ENCODE measurements around the gene KMT5B.

Gene KMT5B

DNA sequence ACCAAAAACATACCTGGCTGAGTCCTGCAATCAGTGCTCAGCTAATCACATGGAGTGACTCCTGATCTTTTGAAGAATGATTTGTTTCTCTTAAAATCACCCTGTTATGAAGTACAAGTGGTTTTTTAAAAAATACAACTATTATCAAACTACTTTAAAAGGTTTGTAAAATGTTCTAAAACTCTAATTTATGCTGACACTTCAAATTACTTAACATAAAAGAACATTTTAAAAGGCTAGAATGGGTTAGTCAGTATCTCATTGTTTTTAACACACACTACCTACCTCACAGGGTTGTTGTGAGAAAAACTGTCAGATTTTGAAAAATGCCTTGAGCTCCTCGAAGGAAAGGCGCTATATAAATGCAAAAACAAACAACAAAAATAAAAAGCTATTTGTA lies 33.2 kb downstream of the KMT5B start:
- no peak for DNase-seq

DNA sequence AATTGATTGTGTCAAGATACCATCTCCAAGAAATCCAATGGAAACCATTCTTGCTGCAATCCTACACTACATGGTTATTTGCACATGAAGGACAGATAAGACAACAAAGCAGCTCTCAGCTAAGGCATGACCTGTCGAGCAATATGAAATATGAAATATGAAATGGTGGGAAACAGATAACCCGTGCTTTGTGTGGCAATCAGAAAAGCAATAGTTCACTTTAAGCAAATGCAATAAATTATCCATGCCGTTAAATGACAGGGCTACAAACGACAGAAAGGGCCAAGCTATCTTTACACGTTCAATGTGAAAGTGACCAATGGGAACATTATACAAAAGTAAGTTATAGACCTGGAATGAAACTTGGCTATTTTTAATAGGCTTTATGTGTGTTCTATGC lies 35.2 kb downstream of the KMT5B start:
- DNase-seq, result no peak

DNA sequence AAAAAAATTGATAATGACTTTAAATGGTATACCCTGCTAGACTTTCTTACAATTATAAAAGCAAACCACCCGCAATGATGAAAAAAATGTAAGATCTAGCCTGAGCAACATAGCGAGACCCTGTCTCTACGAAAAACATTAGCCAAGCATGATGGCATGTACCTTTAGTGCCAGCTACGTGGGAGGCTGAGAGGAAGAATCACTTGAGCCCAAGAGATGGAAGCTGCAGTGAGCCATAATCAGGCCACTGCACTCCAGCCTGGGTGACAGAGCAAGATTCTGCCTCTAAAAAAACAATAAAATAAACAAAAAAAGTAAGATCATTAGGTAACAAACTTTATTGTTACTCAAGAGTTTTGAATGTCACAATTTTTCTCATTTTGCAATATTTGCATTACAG lies 39.2 kb downstream of the KMT5B start:
- no peak for DNase-seq

DNA sequence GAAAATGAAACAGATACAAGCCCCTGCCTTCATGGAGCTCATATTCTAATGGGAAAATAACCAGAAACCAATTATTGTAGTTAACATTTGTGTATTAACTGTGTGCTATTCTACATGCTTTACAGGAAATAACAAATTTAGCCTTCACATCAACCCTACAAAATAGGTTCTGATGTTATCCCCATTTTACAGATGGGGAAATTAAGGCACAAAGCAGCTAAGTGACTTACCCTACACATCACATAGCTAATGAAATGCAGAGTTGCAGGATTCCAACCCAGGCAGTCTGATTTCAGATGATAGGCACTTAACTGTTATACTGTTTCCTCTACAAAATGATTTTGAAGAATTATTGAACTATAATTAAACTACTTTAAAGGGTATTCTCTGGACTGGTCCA lies 43.7 kb downstream of the KMT5B start:
- no peak for DNase-seq

DNA sequence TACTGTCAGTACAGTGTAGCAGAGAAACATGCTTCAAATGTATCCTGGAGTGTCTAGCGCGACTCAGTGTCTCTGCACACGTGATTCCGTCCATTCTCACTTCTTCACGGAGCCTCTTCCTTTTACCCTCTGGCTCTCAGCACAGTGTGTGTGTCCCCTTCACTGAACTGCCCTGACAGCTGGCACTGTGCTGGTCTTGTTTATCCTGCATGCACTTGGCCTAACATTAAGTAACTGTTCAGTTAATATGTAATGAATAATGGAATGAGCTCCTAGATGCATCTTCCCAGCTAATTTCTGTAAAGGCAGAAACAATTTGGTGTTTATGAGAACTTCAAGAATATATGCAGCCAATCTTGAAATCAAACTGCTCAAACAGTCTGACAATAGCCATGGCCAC lies 44.4 kb downstream of the KMT5B start:
- DNase-seq, result peak in 1 of 2 experiments; percentile 4

DNA sequence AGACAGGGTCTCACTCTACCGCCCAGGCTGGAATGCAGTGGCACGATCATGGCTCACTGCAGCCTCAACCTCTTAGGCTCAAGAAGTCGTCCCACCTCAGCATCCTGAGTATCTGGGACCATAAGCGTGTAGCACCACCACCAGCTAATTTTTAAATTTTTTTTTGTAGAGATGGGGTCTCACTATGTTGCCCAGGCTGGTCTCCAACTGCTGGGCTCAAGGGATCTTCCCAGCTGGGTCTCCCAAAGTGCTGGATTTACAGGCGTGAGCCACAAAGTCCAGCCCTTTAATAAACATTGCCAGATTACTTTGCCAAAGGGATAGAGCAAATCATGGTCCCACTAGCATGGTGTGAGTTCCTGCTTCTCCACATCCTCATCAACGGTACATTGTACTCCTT lies 45.6 kb downstream of the KMT5B start:
- DNase-seq, result no peak

DNA sequence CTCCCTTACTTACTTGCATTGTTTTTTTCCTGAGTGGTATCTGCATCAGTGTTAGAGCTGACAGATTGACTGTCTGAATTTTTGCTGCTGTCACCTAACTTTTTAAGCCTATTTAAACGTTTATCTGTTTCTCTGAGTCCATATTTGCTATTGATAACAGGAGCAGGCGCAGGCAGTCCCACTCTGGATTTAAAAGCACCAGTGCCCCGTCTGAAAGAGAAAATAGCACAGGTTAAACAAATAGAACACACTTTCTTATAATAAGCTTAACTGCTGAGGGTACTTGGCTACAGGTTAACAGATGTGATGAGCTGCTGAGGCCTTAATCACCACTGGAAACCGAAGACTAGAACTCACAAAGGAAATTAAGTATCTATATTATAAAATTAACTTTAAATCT lies 46.1 kb downstream of the KMT5B start:
- DNase-seq, result peak in 1 of 2 experiments; percentile 19

DNA sequence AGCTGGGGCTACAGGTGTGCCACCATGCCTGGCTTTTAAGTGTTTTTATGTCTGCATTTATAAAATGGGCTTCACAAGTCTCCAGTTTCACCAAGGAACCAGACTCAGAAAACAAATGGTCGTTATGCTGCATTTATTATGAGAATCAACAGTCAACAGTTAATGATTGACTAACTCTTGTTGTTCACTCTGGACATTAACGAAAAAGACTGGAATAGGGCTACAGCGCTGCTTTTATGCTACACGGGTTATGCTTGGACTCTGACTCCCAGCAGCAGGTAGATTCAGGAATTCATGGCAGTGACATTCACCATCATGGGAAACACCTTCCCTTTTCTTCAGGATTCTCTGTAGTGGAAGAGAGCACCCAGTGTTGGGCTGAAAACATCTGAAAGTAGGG lies 47.5 kb downstream of the KMT5B start:
- no peak for DNase-seq

DNA sequence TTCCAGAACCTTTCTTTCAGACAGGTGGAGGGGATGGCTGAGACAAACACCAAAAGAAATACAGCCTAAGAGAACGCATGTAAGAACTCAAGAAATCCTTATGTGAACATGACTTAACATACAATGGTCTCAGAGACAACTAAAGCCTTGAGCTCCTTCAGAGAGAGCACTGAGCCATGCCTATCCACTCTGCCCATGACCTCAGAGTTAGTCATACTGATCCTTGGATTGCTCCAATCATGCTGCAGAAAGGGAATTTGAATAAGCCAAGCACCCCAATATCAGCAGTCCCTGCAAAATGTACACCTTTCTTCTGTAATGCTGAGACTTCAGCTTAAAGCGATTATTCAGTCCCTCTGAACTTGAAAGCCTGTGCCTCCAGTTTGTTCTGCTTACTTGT lies 48.7 kb downstream of the KMT5B start:
- DNase-seq, result no peak

DNA sequence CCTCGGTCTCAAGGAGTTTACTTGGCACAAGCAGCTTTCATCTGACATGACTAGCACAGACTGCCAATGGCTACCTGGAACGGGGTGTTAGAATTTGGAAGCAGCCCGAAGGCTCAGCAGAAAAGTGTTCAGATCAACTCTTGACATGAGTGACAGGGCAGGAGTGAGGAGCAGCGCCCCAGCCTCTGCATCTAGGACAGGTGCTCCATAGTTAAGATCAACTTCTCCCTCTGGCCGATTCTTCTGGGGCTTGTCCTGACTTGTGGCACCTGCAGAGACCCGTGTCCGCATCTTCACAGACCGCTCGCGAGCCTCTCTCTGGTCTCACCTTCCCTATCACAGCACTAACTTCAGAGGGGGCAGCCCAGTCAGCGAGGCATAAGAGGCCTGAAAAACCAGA lies 49.4 kb downstream of the KMT5B start:
- no peak for DNase-seq

DNA sequence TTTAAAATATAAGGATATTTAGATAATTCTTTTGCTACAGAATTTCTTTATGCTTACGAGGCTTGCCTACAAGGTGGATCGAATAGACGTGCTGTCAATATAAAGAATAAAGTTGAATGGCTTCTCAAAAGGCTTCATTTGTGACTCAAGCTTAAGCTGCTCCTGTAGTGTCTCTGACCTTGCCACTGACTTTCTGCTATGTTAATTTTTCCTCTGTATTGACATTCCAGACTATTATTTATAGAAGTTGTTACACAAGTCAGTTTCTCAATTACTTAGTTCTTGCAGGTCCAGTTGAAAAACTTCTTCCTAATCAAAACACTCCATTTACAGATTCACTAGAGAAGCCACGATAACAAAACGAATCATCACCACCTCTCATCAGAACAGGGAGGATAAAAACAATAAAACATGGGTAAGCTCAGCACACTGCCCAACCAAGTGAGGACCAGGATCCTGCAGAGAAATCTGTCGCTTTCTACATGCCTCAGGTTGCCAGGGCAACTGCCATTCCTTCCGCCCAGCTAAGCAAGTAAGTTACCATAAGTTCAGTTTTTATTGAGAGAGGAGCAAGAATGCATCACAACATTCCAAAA lies 52.9 kb downstream of the KMT5B start:
- no peak for DNase-seq

DNA sequence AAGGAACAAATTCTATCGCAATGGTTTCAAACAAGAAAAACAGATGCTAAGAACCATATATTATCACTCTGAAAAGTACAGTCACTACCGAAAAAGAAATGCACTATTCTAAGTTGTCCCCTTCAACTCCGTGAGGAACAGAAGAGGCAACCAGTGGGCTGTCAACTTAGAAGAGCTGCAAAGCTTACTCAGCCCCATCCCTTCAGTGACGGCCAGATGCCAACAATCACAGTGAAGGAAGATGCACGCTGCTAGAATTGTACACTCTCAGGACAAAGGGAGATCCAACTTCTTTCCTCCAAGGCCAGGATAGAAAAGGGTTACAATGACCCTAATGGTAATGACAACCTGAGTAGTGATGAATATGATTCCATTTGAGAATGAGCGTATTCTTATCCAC lies 53.4 kb downstream of the KMT5B start:
- DNase-seq, result no peak

DNA sequence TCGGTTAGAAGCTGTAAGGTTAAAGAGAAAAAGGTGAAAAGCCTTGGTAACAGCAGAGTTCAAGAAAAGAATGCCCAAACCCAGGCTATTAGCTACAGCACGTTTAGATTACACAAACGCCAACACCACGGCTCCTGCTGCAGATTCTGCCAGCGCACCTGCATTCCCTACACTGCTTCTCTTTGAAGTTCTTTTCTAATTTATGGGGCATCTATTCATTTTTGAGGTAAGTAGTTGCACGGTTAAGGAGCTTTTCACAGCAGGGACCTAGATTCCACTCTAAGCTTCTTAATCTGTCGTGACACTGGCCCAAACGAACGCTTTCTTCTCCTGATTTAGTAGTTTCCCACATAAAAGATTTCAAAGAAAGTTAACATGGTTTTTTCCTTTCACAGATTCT lies 53.9 kb downstream of the KMT5B start:
- no peak for DNase-seq

DNA sequence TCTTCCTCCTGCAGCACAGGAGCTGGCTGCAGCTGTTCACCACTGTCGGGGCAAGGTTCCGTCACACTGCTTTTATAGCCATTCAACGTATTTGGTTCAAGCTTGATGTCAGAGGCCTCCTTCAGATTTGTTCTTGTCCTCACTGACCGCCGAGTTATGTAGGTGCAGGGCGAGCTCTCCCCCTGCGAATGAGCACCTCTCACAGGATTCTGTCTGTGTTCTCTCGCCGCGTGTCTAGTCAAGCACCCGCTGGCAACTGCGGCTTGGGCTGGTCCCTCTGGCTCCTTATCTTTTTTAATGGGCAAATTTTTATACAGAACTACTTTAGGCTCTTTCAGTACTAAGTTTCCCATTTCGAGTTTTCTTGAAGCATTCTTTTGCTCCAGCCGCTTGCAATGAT lies 54.5 kb downstream of the KMT5B start:
- DNase-seq, result no peak

DNA sequence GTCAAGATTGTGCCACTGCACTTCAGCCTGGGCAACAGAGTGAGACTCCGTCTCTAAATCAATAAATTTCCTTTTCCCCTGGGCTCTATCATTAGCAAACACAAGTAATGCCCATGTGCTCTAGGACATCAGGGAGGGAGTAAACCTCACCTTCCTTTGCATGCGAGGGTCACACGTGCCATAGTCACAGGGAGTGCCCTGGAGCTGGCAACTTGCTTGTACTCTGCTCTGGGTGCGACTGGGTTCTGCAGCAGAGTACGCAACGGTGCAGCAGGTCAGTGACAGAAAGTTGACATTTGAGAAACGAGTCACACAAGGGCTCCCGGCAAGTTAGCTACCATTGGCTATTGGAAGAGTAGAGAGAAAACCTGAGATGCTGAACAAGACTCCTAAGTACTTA lies 59.4 kb downstream of the KMT5B start:
- no peak for DNase-seq

DNA sequence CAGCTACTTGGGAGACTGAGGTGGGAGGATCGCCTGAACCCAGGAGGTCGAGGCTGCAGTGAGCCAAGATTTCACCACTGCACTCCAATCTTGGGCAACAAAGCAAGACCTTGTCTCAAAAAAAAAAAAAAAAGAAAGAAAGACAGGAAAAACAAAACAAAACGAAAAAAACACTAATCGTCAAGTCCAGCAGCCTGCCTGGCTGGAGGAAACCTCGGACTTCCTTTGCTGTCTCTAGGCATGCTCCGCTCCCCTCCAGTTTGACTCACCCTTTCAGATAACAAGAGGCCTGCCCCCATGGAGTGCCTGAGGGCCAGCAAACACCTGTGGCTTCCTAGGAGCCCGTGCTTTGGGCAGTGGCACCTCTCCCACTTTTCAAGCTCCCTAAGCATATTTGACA lies 63.1 kb downstream of the KMT5B start:
- DNase-seq, result no peak

DNA sequence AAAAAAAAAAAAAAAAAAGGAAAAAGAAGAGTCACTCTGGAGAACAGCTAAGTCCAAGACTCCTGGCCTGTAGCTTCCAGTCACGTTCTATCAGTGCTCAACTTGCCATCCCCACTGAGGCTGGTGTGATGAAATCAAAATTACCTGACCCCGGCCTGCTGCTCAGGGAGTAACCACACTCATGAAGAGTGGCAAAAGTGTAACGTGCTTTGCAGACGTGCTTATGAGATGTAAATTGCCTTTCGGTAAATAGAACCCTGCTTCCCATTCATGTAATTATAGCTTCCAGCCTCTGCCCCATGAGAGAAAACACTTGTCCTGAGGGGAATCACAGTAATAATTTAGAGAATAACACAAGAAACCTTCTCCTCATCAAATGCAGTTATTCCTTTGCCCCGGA lies 63.7 kb downstream of the KMT5B start:
- no peak for DNase-seq

DNA sequence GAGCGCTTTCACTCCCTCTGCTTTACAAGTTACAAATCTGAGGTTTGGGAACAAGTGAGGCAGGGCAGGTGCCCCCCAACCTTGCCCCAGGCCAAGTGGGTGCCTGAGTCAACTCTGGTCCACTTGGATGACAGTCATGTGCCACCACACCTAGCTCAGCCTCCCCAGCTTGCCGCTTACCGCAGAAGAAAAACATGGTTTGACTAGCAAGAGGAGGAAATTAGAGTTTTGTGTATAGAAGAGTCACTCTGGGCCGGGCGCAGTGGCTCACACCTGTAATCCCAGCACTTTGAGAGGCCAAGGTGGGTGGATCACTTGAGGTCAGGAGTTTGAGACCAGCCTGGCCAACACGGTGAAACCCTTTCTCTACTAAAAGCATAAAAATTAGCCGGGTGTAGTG lies 64.2 kb downstream of the KMT5B start:
- no peak for DNase-seq

DNA sequence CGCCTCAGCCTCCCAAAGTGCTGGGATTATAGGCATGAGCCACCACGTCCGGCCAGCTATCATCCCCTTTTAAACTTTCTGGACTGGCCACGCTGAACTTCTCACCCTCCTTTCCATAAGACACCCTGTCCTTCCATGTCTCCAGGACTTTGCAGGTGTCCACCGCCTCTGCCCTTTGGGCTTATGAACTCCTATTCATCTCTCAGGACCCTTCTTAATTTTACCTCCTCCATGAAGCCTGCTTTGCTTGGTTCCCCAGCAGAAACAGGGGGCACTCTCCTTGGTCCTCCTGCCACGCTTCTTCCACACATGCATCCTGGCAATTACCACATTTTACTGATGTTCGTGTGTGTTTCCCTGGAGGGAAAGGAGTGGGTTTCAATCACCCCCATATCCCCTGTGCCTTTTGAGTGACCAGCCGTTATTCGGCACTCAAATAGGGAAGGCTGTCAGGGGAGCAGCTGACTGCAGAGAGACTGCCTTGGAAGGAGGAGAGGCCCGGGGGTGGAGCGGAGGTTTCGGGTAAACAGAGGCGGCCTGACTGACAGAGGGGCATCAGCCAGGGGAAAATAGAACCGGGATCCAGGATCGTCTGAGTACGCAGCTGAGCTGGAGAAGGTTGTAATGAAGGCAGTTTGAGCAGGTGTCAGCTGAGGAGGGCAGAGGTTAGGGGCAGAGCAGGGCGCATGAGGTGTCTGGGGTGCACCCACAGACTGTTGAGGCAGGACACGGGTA lies 64.9 kb downstream of the KMT5B start:
- no peak for DNase-seq

DNA sequence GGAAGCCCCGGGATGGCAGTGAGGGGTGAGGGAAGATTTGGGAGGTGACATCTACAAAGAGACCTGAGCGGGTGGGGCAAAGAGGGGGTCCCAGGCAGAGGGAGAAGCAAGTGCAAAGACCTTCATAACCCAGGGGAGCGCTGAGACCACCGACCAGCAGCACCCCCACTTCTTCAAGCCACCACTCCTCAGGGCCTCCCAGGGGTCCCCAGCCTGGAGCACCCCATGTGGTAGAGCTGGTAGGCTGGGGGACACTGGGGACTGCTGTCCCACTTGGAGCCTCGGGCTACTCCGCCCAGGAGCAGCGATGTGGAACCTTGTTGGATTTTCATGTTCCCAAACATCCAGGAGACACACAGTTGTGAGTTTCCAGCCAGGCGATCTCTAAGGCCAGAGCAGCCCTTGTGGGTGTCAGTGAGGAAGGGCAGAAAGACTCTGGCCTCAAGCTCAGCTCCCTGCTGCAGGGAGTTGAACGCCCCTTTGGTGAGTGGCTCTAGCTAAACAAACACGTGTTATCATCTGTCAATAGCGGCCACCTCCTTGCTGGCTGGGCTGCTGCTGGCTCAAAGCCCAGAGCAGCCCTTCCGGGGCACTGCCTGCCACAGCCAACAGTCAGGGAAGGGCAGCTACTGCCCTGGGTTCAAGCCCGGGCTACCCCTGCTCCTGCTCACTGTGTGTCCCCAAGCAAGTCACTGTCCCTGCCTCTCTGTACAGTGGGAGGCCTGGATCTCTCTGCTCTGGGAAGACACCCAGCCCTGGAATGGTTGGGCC lies 66.2 kb downstream of the KMT5B start:
- DNase-seq, result peak; percentile 3 to 15

DNA sequence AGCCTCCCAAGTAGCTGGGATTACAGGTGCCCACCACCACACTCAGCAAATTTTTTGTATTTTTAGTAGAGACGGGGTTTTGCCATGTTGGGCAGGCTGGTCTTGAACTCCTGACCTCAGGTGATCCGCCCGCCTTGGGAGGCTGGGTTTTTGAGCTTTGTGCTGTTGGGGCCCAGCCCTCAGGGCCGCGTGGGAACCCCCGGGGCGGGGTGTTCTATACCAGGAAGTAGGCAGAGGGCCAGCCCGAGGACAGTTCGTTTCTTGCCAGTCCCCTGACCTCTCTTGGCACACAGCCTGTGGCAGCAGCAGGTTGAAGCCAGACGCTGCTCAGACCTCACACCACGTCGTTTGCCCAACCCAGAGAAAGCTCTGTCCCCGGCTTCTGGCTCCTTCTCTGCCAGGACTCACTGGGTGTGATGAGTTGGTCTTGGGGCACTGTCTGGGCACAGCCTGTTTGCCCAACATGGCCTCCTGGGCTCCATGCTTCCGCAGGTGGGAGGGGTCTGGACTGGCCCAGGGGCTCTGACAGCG lies 67.0 kb downstream of the KMT5B start:
- DNase-seq, result no peak

DNA sequence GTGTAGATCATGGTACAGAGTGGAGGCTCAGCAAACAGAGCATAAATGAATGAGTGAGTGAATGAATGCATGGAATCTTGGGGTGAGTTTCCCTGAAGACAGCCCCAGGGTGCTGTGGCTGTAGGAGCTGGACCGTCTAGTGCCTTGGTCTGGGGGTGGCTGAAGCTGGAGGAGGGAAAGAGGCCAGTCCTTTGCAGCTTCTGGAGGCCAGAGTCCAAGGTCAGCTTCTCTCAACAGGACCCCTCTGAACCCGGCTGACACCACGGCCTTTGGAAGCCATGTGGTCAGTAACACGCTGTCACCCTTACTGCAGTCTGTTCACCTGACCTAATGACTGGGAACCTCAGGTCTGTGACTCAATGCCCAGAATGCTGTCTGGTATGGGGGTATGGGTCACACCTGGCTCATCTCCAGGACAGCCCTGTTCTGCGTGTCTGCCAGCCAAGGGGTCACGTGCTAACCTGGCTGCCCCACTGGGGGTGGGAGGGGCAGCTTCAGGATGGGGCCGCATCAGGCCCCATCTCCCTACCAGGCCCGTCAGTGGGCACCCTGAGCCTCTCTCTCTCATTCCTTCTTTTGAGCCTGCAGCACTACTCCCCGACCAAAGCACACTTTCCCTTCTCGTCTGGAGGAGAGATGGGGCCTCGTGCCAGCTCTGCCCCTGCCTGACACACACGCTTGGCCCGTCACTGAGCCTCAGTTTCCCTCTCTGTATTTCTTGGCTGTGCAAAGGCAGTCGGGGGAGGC lies 67.8 kb downstream of the KMT5B start:
- no peak for DNase-seq

DNA sequence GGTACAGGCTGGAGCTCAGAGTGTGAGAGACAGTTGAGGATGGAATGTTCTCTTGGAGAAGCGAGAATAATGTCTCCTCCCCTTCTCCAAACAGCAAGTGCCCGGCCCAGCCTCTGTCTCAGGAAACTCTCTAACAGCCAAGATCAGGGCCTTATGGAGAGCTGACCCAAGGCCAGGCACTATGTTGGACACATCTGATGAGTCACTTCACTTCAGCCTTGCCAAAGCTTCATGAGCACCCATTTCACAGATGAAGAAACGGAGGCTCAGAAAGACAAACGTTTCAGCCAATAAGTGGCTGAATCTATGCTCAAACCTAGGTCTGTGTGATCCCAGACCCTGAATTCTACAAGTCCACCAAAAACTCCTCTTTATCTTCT lies 69.8 kb downstream of the KMT5B start:
- DNase-seq, result no peak

Measured in NCI-H524 (cell line).